Fibroblast of pulmonary artery (primary cell): ENCODE measurements around the gene LUZP1.
A peak's percentile ranks its signal among the peaks of the same experiment; 100 is the strongest.

Source experiments
- DNase-seq: peaks from one replicate; pipeline ENCODE4 v3.0.0-alpha.2; 2010; ENCODE audit warnings: low read depth
- H3K4me3 ChIP-seq: replicated peaks from 2 replicates; pipeline ENCODE4 v1.5.1; 2011; ENCODE audit warnings: low read depth, mild to moderate bottlenecking, control low read depth, low read length, moderate library complexity
- TF ChIP-seq, protein P1 (sequence below): IDR thresholded peaks from 2 replicates; pipeline ENCODE4 v1.5.1; 2011; ENCODE audit warnings: mild to moderate bottlenecking, control low read depth, low read length, inconsistent platforms; ENCODE audit errors: missing control alignments

Gene LUZP1

DNA sequence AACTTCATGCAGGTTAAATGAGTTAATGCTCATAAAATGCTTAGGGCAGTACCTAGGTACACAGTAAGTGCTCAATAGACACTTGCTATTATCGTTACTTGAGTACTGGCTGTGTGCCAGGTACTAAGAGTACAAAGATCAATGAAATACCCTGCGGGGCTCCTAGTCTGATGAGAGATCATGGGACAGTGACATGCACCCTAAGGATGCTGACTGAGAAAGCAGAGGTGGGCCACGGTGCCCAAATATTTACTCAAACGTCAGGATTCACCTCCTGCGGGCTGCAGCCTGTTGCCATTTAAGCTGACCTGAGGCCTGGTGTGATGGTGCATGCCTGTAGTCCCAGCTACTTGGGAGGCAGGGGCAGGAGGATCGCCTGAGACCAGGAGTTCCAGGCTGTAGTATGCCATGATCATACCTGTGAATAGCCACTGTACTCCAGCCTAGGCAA lies 19.8 kb upstream of the LUZP1 start:
- DNase-seq, result no peak
- H3K4me3 ChIP-seq, result no peak overlapping the region
- TF ChIP-seq, protein P1, sequence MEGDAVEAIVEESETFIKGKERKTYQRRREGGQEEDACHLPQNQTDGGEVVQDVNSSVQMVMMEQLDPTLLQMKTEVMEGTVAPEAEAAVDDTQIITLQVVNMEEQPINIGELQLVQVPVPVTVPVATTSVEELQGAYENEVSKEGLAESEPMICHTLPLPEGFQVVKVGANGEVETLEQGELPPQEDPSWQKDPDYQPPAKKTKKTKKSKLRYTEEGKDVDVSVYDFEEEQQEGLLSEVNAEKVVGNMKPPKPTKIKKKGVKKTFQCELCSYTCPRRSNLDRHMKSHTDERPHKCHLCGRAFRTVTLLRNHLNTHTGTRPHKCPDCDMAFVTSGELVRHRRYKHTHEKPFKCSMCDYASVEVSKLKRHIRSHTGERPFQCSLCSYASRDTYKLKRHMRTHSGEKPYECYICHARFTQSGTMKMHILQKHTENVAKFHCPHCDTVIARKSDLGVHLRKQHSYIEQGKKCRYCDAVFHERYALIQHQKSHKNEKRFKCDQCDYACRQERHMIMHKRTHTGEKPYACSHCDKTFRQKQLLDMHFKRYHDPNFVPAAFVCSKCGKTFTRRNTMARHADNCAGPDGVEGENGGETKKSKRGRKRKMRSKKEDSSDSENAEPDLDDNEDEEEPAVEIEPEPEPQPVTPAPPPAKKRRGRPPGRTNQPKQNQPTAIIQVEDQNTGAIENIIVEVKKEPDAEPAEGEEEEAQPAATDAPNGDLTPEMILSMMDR, result no peak

DNA sequence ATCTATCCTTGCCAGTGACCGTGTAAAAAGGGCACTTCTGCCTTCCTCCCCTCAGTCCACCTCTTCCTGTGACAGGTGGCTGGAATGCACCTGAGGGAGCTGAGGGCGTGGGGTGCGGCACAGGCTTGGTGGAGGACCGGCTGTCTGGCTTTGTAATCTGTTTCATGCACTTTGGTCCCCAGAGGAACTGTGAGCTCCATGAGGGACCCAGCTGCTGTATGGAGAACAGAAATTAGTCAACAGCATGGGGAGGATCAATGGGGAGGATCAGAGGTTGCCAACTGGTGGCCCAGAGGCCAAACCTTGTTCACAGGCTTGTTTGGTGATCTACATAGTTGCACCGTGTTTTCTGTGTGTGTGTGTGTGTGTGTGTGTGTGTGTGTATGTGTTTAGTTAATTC lies 19.0 kb upstream of the LUZP1 start:
- no peak for DNase-seq
- TF ChIP-seq, protein P1, result no peak
- no peak overlapping the region for H3K4me3 ChIP-seq

GRCh38 chr1:23185381-23185780 lies 16.7 kb upstream of the LUZP1 start:
- TF ChIP-seq, protein P1, result no peak
- DNase-seq, result no peak
- H3K4me3 ChIP-seq, result no peak overlapping the region

DNA sequence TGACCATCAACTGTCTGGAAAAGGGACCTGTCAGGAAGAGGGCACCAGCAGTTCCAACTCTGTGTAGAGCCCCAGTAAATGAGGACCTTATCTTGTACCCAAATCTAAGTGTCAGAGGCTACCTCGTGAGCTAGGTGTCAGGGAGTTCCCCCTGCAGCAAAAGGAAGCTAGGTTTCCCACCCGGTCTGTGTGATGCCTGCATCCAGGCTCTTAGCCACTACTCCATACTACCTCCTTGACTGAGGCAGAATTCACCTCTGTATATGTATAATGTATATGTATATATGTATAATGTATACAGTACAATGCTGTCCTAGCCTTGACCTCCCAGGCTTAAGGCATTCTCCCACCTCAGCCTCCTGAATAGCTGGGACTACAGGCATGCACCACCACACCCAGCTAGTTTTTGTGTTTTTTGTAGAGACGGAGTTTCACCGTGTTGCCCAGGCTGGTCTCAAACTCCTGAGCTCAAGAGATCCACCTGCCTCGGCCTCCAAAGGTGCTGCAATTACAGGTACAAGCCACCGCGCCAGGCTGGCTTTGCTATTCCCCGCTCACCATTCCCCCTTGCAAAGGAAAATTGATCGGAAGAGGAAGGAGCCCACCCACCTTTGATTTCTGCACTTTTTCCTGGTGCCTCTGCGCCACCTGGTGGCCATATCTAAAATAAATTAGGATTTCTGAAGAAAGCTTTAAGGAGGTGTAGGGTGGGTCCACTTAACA lies 15.7 kb upstream of the LUZP1 start:
- peak; percentile 61 for DNase-seq
- TF ChIP-seq, protein P1, result peak; percentile 59
- peak overlapping the region; percentile 40 for H3K4me3 ChIP-seq

DNA sequence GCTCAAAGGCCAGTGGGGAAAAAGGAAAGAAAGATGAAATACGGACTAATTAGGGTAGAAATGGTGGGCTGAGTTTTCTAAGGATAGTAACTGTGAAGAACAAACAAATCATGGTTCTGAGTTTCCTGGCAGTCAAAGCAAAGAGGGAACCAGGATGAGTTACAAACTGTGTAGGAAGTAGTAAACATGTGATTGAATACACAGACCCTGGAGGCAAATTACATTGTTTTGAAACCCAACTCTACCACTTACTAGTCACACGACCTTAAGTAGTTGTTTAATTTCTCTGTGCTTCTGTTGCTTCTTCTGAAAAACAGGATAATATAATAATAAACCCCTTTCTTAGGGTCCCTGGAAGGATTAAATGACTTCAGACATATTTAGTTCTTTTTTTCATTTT lies 11.2 kb upstream of the LUZP1 start:
- no peak for DNase-seq
- TF ChIP-seq, protein P1, result no peak
- H3K4me3 ChIP-seq, result no peak overlapping the region

DNA sequence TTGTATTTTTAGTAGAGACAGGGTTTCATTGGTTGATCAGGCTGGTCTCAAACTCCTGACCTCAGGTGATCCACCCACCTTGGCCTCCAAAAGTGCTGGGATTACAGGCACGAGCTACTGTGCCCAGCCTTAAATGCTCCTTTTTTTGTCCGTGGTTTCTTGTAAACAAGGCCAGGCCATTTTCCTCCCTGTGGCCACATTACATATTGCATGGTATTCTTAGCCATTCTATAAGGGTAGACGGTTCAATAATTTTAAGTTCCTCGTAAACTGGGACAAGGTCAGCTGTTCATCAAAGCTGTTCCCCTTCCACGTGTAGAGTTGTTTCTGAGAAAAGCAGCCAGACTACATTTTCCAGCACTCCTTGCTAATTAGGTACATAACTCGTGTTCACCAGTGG lies 10.3 kb upstream of the LUZP1 start:
- no peak overlapping the region for H3K4me3 ChIP-seq
- DNase-seq, result peak; percentile 61
- TF ChIP-seq, protein P1, result peak; percentile 41

DNA sequence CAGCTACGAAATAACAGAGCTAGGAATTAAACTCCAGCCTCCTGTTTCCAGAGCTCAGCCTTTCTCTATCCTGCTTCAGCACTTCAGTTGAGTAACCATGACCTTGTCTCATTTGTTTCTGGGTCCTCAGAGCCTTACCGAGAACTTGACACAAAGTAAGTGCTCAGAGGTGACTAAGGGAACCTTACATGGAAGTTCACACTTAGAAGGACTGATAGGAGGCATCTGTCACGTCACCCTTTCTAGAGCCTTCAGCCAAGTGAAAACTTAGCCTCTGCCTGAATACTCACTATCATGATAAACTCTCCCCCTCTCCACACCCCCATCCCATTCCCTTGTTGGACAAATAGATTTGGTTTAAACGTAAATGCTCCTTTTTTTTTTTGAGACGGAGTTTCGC lies 9.8 kb upstream of the LUZP1 start:
- DNase-seq, result peak; percentile 32
- TF ChIP-seq, protein P1, result no peak
- H3K4me3 ChIP-seq, result no peak overlapping the region
